AG09319 (cell line): Measurements from ENCODE around the gene DCTN3.

Experiments used
- DNase-seq: peaks from one replicate; pipeline ENCODE4 v3.0.0-alpha.2; 2010; ENCODE audit warnings: low read depth; ENCODE audit errors: extremely low read depth
- CTCF ChIP-seq: IDR thresholded peaks from 2 replicates; pipeline ENCODE4 v1.5.1; 2011; ENCODE audit warnings: low read depth, mild to moderate bottlenecking, inconsistent platforms, low read length, moderate library complexity

The DCTN3 gene

GRCh38 chr9:34575241-34575640, 45.1 kb downstream of the DCTN3 start:
- no peak for TF ChIP-seq CTCF
- no peak for DNase-seq

- no peak for DNase-seq
- no peak for TF ChIP-seq CTCF
These were observed 45.7 kb downstream of the DCTN3 start for GRCh38 chr9:34574571-34574970.

- no peak for TF ChIP-seq CTCF
- DNase-seq, result no peak
These were observed 46.5 kb downstream of the DCTN3 start for GRCh38 chr9:34573599-34574325.

GRCh38 chr9:34572628-34573027, 47.7 kb downstream of the DCTN3 start:
- no peak for TF ChIP-seq CTCF
- no peak for DNase-seq

- no peak for TF ChIP-seq CTCF
- DNase-seq, result no peak
These were observed 48.2 kb downstream of the DCTN3 start for GRCh38 chr9:34572092-34572491.

- no peak for DNase-seq
- TF ChIP-seq CTCF, result no peak
These were observed 48.8 kb downstream of the DCTN3 start for GRCh38 chr9:34571481-34571810.

GRCh38 chr9:34570809-34571480, 49.4 kb downstream of the DCTN3 start:
- no peak for TF ChIP-seq CTCF
- no peak for DNase-seq
